ENCODE results near the gene UBIAD1.
"Not testable (repeated sequence)": the region's sequence is repeated elsewhere in the genome, so short reads cannot be mapped to it uniquely, and the experiment has no call there.

UBIAD1 gene, protein sequence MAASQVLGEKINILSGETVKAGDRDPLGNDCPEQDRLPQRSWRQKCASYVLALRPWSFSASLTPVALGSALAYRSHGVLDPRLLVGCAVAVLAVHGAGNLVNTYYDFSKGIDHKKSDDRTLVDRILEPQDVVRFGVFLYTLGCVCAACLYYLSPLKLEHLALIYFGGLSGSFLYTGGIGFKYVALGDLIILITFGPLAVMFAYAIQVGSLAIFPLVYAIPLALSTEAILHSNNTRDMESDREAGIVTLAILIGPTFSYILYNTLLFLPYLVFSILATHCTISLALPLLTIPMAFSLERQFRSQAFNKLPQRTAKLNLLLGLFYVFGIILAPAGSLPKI
- long read RNA-seq, donor 1, transcript UBIAD1-202 (2 exons, 3,646 nt) = major isoform, 12 of 12 reads
- long read RNA-seq, donor 1, partial matches to known transcripts = 0 of 12 reads
- long read RNA-seq, donor 1, other reads (novel, unspliced or antisense) = 0 of 12 reads
- long read RNA-seq, donor 2, transcript UBIAD1-202 (2 exons, 3,646 nt) = major isoform, 8 of 10 reads
- long read RNA-seq, donor 2, partial matches to known transcripts = 0 of 10 reads
- long read RNA-seq, donor 2, other reads (novel, unspliced or antisense) = 0 of 10 reads
- long read RNA-seq, donor 3, transcript UBIAD1-202 (2 exons, 3,646 nt) = major isoform, 7 of 8 reads
- long read RNA-seq, donor 3, partial matches to known transcripts = 0 of 8 reads
- long read RNA-seq, donor 3, other reads (novel, unspliced or antisense) = 0 of 8 reads
- long read RNA-seq, donor 4, transcript UBIAD1-202 (2 exons, 3,646 nt) = major isoform, 12 of 12 reads
- long read RNA-seq, donor 4, partial matches to known transcripts = 0 of 12 reads
- long read RNA-seq, donor 4, other reads (novel, unspliced or antisense) = 0 of 12 reads
- long read RNA-seq, donor 5, transcript UBIAD1-202 (2 exons, 3,646 nt) = major isoform, 11 of 11 reads
- long read RNA-seq, donor 5, partial matches to known transcripts = 0 of 11 reads
- long read RNA-seq, donor 5, other reads (novel, unspliced or antisense) = 0 of 11 reads
- long read RNA-seq, donor 6, transcript UBIAD1-202 (2 exons, 3,646 nt) = major isoform, 9 of 9 reads
- long read RNA-seq, donor 6, partial matches to known transcripts = 0 of 9 reads
- long read RNA-seq, donor 6, other reads (novel, unspliced or antisense) = 0 of 9 reads
- long read RNA-seq, donor 7, transcript UBIAD1-202 (2 exons, 3,646 nt) = major isoform, 21 of 22 reads
- long read RNA-seq, donor 7, partial matches to known transcripts = 0 of 22 reads
- long read RNA-seq, donor 7, other reads (novel, unspliced or antisense) = 0 of 22 reads
- long read RNA-seq, donor 8, transcript UBIAD1-202 (2 exons, 3,646 nt) = major isoform, 10 of 12 reads
- long read RNA-seq, donor 8, partial matches to known transcripts = 0 of 12 reads
- long read RNA-seq, donor 8, other reads (novel, unspliced or antisense) = 0 of 12 reads

DNA sequence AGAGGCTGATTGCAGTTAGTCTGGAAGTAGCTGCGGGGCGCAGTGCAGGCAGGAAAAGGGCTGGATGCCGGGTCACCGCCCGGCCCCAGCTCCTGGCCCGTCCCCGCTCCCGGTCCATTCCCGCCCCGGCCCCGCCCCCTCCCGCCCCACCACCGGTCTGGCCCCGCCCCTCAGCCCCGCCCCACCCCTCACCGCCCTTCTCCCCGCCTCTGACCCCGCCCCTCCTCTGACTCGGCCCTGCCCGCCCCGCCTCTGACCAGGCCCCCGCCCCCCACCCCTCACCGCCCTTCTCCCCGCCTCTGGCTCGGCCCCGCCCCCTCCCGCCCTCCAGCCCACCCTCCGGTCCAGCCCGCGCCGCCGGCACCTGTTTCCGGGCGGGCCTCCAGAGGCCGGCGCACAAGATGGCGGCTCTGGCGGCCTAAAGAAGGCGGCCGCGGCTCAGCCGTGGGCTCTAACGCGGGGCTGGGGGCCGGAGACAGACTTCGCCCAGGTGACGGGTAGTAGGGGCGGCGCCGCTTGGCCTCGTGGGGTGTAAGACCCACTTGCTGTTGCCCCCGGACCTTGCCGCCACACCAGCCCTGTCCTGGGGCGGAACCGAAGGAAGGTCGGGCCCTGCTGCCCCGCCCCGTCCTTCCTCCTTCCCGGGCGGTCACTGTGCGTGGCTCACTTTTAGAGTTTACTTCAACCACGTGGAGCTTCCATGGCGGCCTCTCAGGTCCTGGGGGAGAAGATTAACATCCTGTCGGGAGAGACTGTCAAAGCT, at the start of gene UBIAD1:
TSS of gene UBIAD1 (plus strand) at position 367 of the 763 bp plus-strand sequence. CDS start at position 701, 334 bp downstream.
- peak; percentile 97 for DNase-seq

DNA sequence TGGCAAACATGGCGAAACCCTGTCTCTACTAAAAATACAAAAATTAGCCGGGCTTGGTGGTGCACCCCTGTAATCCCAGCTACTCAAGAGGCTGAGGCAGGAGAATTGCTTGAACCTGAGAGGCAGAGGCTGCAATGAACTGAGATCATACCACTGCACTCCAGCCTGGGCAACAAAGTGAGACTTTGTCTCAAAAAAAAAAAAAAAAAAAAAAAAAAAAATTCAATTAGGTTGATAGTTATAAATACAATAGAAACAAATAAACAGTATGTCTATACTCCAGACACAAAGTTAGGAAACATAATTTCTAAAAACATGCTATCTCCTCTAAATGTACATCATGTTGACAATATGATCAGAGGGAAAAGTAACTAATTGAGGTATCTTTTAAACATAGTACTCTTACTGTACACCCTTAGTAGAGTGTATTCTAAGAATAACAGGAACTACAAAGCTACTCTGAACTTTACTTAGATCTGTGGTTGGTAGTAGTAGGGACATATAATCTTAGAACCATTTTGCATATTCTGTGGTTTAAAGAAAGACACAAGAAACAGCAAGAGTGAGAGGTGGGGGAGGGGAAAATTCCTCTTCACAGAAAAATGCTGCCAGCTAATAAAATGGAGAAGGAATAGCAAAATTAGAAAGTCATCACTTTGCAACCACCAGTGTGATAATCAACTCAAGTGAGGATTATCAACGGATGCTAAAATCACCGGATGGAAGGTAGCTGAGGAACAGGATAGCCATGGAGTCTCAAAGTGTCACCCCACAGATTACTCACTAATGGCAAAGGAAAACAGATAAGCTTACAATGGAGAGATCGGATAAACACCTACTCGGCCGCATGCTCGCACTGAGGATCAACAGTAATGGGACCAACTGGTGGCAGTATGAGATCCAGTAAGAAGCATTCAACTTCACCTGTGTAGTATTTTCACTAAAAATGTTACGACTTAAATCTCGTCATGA, 45.6 kb upstream of the UBIAD1 start:
- DNase-seq = no peak

DNA sequence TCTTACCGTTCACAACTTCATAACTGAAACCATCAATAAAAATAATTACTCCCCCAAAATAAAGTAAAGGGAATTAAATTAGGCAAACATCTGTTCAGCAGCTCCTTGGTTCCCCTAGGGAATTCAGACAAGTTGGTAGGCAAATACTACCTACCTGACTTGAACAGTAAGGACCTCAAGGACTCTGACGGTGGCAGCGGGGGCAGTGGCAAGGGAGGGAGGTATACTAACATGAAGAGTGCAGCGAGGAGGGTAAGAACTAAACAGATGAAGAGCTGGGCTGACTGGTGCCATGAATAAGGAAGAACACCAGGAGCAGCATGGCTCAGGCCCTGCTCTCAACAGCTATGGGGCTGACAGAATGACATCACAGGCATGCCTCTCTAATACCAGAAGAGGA, 43.8 kb upstream of the UBIAD1 start:
- DNase-seq = no peak

DNA sequence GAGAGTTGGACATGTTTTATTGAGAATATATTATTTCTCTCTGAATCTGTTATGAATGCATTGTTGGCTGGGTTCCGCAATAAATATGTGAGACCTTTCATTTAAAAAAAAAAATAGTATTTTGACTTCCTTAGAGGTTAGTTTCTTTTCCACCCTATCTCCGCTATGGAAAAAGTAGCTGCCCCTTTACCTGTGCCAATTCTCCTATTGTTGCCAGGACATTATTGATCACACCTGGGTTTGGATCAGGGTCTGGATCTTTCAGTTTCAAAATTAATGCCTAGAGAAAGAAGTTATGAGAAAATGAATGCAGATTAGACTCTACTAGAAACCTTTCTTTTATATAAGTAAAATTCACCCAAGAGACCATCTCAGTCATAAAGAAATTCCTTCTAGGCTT, 39.8 kb upstream of the UBIAD1 start:
- no peak for DNase-seq

DNA sequence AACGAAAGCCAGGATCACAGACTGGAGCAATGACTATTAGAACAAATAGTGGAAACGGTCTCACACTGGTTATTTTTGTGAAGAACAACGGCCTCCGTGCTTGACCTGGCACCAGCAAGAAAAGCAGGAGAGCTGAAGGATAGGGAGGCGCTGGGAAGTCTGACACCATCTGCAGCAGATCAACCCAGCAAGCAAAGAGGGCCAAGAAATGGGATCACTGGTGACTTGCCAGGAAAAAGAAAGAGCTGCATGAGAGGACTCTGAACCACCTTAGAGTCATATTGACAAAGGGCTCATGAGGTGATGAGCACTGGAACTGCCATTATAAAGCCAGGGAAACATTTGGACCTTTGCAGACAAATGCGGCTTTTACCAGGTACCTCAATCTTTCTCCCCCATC, 35.6 kb upstream of the UBIAD1 start:
- no peak for DNase-seq

DNA sequence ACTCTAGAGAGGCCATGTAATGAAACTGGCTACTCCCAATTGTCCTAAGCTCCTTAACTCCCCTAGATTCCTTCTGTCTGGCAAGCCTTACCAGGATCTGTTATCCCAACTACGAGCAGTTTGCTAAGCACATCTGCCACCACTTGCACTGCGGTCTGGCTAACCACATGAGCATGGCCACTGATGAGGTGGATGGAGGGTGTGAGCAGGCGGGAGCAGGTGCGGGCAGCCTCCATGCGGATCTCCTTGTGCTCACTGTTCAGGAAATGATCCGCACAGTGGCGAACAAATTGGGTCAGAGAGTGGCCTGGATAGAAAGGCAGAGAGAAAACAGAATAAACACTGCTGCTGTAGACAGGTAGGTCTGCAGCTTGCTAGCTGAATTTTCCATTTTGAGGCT, 34.7 kb upstream of the UBIAD1 start:
- no peak for DNase-seq

DNA sequence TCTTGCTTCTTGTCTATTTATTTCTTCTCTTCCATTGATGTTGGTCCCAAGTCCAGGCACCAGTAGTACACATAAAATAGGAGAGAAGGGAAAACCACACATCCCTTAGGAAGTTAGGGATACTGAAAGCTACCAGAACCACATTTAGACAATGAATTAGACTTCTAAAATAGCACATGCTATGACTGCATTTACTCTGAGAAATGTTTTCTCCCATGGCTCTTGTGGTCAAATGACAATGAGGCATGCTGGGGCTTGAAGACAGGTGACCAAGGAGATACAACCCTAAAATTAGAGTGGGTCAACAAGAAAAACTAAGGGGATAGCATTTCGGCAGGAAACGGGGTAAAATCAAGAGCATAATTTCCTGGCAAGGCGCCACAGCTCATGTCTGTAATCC, 27.8 kb upstream of the UBIAD1 start:
- no peak for DNase-seq

DNA sequence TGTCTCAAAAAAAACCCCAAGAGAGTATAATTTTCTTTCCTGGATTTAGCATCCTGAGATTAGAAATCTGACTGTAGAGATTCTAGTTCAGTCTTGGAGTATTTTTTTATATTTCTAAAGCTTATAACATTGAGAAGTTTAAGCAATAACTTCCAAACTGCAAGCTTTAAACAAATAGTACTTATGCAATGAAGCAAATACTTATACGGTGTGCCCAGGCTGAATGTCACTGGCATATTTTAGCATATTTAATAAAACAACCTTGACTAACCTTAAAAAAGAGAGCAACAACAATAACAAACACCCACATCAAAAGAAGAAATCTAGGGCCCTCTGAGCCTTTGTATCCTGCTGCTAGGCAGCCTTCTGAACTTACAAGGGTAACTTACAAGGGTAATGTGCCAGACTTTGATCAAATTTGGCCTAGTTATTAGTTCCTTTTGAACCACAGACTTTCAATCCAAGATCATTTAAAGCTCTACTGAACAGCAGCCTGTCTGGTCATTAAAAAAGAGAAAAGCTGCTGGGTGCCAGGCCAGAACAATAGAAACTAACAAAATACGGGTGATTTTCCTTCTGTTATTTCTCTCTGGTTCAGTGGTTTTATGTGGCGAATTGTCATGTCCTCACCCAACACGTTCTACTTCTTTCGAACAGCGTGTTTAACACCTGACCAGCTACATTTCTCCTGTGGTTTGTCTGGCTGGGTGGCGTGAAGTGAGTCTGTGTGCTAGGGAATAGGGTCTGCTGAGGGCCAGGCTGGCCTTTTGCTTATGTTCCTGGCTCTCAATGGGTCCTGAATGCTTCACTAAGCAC, 26.9 kb upstream of the UBIAD1 start:
- no peak for DNase-seq

DNA sequence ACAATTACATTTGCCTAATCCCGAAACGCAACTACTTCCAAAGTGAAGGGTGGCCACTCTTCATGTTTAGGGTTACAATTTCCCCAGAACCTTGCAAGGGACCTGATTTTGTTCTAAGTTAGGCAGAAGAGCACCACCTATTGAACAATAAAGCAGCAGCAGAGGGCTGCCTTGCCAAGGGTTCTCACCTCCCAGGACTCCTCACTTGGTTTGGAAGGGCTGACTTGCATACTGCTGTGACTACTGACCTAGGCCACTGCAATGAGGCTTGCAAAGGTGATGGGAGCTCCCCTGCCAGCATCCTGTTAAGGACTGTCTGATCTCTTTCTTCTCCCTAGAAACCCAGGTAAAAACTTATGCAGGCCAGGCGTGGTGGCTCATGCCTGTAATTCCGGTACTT, 24.8 kb upstream of the UBIAD1 start:
- DNase-seq = no peak

DNA sequence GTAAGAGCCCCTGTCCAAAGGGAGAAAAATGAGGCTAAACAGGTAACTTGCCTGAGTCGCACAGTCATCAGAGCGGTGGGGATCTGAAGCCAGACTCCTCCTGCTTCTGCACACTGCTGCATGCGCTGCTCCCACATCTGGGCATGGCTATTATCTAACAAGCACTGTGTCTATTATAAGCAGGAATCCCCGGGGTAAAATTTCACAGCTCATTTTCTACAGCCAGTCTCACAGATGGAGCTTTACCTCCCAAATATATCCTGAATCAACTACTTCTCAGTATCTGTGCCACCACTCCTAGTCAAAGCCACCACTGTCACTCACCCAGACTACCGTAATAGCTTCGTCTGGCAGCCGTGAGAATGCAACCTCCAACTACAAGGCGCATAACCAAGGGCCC, 20.5 kb upstream of the UBIAD1 start:
- DNase-seq = no peak

DNA sequence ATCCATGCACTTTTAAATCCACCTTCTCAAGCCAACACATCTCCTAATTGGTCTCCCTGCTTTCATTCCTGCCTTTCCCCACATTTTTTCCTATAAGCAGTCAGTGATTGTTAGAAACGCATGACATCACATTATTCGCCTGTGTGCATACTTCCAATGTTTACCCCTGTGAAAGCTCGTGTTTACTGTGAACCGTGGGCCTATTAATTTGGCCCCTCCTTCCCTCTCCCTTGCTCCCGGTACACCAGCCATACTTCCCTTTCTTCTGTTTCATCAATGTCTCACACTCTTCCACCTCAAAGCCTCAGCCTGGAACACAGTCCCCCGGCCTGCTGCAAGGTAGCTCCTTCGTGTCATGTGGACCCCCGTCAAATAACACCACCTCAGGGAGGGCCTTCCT, 19.8 kb upstream of the UBIAD1 start:
- DNase-seq = no peak

DNA sequence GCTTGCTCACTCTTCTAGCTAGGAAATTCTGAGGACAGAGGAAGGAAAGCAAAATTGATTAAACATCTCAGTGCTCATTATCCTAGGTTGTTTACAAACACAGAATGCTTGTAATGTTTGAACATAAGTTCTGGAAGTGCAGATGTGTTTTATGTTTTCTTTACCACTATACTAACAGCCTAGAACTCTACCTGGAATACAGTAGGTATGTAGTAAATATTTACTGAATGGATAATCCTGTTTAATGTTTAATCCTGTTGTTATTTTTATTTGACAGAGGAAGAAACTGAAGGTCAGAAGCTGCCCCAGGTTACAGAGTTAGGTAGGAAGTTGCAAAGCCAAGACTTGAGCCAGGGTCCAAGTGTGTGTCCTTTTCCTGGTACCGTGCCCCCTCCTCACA, 16.7 kb upstream of the UBIAD1 start:
- no peak for DNase-seq

DNA sequence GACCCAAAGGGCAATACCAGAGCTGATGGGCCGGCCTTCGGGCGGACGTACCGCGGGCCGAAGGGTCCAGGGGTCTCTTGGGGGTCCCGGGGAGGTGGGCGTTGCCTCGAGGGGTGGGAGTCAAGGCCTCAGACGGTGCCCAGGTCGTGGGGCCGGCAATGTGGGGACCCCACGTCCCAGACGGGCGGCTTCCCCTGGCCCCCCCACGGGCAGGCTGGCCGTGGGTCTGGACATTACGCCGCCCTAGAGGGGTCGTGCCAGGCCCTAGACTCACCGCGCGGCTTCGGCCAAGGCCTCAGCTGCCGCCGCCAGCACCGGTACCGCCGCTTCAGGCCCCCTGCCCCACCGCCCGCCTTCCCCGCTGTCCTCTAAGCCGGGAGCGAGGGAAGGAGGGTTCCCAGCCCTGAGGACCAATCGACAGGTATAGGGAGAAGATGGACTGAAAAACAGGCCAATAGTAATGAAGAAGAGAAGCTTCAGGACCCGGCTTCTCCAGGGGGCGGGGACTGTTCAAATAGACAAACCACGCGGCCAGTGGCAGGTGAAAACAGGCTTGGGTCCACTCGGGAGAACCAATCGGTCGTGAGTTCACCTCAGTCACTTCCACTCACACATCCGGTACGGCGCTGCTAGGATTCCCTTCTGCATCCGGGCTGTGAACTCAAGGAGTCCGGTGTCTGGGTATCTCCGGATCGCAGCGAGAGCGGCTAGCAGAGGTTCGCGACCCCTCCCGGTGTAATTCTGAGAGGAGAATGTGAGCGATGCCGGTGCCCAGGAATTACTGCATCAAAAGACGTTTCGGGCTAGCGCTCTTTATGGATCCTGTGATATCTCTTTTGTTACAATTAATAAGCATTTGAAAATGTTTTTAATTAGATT, 10.6 kb upstream of the UBIAD1 start, which contains the start of gene MTOR:
TSS of gene MTOR (minus strand) at position 381 of the 879 bp plus-strand sequence. CDS start 3,142 bp downstream, outside the sequence.
- peak; percentile 83 for DNase-seq

DNA sequence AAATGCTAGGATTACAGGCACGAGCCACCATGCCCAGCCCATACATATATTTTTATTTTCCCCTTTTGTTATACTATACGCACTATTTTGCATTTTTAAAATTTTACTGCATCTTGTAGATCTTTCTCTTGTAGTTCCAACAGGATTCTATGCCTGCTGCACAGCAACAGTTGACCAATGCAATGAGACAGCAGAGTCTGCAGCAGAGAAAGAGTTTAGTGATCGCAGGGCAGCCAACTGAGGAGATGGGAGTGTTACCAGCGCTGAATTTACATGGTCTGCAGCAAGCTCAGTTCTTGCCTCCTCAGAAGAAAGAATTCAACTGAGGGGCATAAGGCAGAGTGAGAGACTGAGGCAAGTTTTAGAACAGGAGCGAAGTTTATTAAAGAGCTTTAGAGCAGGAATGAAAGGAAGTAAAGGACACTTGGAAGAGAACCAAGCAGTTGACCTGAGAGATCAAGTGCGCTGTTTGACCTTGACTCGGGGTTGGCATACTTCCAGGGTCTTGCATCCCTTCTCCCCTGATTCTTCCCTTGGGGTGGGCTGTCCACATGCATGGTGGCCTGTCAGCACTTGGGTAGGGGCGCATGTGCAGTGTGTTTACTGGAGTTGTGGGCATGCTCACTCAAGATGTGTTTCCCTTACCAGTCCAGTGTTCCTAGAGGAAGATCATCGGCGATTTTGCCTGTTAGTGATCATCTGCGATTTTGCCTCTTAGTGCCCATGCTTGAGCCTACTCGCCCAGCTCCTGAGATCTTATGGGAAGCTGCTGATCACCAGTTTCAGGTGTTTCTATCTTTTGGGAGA, 6.5 kb upstream of the UBIAD1 start:
- DNase-seq = no peak

DNA sequence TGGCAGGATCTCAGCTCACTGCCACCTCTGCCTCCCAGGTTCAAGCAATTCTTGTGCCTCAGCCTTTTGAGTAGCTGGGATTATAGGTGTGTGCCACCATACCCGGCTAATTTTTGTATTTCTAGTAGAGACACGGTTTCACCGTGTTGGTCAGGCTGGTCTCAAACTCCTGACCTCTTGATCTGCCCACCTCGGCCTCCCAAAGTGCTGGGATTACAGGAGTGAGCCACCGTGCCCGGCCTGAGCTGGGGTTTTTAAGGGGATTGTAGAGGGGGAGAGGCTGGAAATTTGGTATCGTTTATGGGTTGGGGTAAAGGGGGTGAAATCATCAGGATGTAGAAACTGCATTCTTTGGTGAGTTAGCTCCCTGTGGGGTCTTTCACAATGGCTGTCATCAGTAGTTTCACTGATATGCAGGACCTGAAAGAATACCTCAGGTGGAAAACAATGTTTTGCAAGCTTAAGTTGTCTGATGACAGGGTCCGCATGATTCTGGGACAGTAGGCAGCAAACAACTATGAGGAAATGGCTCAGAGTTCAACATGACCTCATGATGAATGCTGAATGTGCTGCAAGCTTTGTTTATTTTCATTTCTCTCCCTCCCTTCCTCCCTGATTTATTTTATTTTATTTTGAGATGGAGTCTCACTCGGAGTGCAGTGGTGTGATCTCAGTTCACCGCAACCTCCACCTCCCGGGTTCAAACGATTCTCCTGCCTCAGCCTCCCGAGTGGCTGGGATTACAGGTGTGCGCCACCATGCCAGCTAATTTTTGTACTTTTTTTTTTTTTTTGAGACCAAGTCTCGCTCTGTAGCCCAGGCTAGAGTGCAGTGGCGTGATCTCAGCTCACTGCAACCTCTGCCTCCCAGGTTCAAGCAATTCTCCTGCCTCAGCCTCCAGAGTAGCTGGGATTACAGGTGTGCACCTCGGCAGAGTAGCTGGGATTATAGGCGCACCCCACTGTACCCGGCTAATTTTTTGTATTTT, 5.4 kb upstream of the UBIAD1 start:
- DNase-seq = not testable (repeated sequence)

DNA sequence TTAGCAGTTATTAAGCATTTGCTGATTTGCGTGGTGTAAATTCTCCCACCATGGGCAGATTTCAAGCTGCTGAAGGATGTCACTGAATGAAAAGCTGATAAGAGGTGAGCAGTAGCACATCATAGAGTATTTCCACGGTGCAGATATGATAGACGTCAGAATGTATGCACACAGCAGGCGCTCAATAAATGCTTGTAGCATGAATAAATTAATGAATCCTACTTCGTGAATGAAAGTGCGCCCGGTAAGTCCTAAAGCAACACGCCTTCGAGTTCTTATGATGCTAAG, 510 bp upstream of the UBIAD1 start:
- DNase-seq = peak; percentile 49
